Right lobe of liver (tissue), 6 donors: ENCODE data around the gene MSRB1. TPM values are rescaled to one million over a fixed set of nuclear protein-coding genes. Genes with fewer than 3 reads are reported as not detected.

Experiments
- ATAC-seq, 4 donors: fragments of 200-7000 bp; cut with Tn5 transposase; one replicate each; pipeline ENCODE4 v1.9.1; 2020; ENCODE audit warnings: mild to moderate bottlenecking in 4 of 4, moderate library complexity in 4 of 4
- DNase-seq, 3 donors: peaks; one replicate each; pipeline ENCODE4 v3.0.0-alpha.2; 2020
- H3K27ac ChIP-seq, 3 donors: fragments of 200-600 bp; one replicate each; pipeline ENCODE4 v1.8.0; 2022
- H3K27me3 ChIP-seq, 2 donors: fragments of 200-600 bp; one replicate each; pipeline ENCODE4 v1.8.0; 2022
- H3K36me3 ChIP-seq, 4 donors: fragments of 200-600 bp; sonication (generic) in 1 of 4; one replicate each; pipeline versions ENCODE4 v1.5.1 to v1.8.0; 2017 to 2022; ENCODE audit warnings: control low read depth in 1 of 4
- H3K4me1 ChIP-seq, 4 donors: fragments of 200-600 bp; sonication (generic) in 1 of 4; one replicate each; pipeline versions ENCODE4 v1.5.1 to v1.8.0; 2017 to 2022; ENCODE audit warnings: control low read depth in 1 of 4
- H3K4me3 ChIP-seq, 3 donors: fragments of 200-600 bp; one replicate each; pipeline ENCODE4 v1.8.0; 2022
- H3K9me3 ChIP-seq, 4 donors: fragments of 200-600 bp; sonication (generic) in 1 of 4; one replicate each; pipeline versions ENCODE4 v1.5.1 to v1.8.0; 2017 to 2022; ENCODE audit warnings: control low read depth in 1 of 4
- POLR2A ChIP-seq: fragments of 450-650 bp; IDR thresholded peaks from one replicate; pipeline ENCODE4 v1.6.1; 2017; ENCODE audit warnings: antibody characterized with exemption, mild to moderate bottlenecking
- whole genome bisulfite sequencing: methylation state at CpG from one replicate; pipeline ENCODE4 v1.1.6; 2018; ENCODE audit warnings: low coverage, low lambda C conversion rate; ENCODE audit not compliant: insufficient coverage; ENCODE audit errors: missing lambda C conversion rate; 5-methylcytosine and 5-hydroxymethylcytosine counted together
- intact Hi-C, 2 donors: fragments of 100-400 bp; cut with DNase I; formaldehyde crosslinking; loops; one replicate each; pipeline versions ENCODE4 v1.11.2 to v1.14.1; 2022
- total RNA-seq, 6 experiments: library from RNA; depleted of rRNA in 2 of 6; stranded (reverse); fragments of >200 nt in 2 of 6; fragmentation: NEBNext Ultra II Directional in 3 of 6; extraction: Animal tissue kit (Norgen Biotek cat#: 25700) in 3 of 6; gene quantifications; one replicate each; pipeline versions ENCODE4 v1.1.0 to v1.2.4, GENCODE V29; 2016 to 2023
- TF ChIP-seq, protein P1 (sequence below), 4 donors: fragments of 200-600 bp in 3 of 4; fragments of 450-650 bp in 1 of 4; IDR thresholded peaks; one replicate each; pipeline versions ENCODE4 v1.5.1 to v1.8.0; 2016 to 2022; ENCODE audit warnings: antibody characterized with exemption in 4 of 4, mild to moderate bottlenecking in 2 of 4
- donor health status: DM: no; HTN: yes; CAD: no.
- donor health status: DM: no; HTN: no; CAD: no.
- donor health status: DM: no; HTN: no; CAD: no.
- donor health status: DM: no; HTN: yes; CAD: no.
- donor health status: DM: no; HTN: yes; CAD: no.

The MSRB1 gene
- total RNA-seq, 6 experiments from 2014 or later = 63.4 to 121 (median 98.5) TPM

DNA sequence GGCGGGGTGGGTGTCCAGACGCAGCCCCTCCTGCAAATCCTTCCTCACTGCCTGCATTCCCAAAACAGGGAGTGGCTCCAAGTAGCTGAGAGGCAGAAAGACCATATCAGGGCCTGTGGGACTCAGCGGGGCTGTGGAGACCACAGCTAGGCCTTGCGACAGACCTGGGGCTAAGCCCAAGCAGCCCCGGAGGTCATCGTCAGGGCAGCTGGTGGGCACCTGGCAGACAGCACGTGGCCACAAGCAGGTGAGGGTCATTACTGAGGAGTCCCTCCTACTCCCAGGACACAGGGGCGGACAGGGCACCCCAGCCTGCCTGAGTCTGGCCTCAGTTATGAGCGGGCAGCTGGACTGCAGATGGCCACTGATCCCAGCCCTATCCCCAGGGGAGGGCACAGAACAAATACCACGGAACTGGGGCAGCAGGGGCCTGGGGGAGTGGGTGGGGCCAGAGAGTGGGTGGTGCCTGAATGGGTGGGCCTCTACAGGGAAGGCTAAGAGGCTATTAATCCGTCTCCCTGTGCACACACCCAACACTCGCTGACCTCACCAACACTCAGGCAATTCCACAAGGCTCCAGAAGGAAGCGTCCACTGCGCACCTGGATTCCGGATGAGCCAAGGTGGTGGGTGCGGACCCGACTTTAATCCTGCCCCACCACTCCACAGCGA, 33.3 kb downstream of the MSRB1 start:
- Histone ChIP-seq H3K4me3 (no peak overlapping the region), H3K27ac (no peak overlapping the region), H3K36me3 (no peaks in the 10 kb centered on the region), H3K27me3 (no peaks in the 10 kb centered on the region), H3K4me1 (no peaks in the 10 kb centered on the region), H3K9me3 (no peaks in the 10 kb centered on the region)
- DNase-seq (no peak), ATAC-seq (no peak)
- WGBS = 61% methylated on average over 4 of the region's 18 CpGs
- TF ChIP-seq POLR2A = no peak
- TF ChIP-seq, protein P1, sequence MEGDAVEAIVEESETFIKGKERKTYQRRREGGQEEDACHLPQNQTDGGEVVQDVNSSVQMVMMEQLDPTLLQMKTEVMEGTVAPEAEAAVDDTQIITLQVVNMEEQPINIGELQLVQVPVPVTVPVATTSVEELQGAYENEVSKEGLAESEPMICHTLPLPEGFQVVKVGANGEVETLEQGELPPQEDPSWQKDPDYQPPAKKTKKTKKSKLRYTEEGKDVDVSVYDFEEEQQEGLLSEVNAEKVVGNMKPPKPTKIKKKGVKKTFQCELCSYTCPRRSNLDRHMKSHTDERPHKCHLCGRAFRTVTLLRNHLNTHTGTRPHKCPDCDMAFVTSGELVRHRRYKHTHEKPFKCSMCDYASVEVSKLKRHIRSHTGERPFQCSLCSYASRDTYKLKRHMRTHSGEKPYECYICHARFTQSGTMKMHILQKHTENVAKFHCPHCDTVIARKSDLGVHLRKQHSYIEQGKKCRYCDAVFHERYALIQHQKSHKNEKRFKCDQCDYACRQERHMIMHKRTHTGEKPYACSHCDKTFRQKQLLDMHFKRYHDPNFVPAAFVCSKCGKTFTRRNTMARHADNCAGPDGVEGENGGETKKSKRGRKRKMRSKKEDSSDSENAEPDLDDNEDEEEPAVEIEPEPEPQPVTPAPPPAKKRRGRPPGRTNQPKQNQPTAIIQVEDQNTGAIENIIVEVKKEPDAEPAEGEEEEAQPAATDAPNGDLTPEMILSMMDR (IDR thresholded peaks at IDR 0.05) = no peak
- intact Hi-C loops = no loop called here

DNA sequence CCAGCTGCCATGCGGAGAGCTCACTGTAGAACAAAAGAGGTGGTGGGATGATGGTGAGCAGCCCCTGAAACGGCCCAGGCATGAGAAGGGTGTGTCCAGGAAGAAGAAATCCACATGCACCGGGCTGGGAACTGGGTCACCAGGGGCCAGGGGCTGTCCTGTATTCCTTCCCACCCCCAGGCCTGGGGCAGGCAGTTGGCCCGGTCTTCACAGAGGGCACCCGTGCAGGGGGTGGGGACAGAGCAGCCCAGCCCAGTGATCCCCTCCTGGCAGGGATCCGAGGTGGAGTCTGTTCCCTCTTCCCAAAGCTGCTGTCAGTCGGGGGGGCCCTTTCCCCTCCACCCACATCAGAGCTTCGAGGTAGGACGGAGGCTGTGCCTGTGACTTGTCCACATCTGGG, 34.0 kb downstream of the MSRB1 start:
- Histone ChIP-seq H3K9me3 (no peaks in the 10 kb centered on the region), H3K27ac (no peak overlapping the region), H3K27me3 (no peaks in the 10 kb centered on the region), H3K4me1 (no peaks in the 10 kb centered on the region), H3K36me3 (no peaks in the 10 kb centered on the region), H3K4me3 (no peak overlapping the region)
- TF ChIP-seq, protein P1 (IDR thresholded peaks at IDR 0.05) = no peak
- no peak for TF ChIP-seq POLR2A
- 0% methylated on average over 1 of the region's 9 CpGs for WGBS
- ATAC-seq = no peak
- intact Hi-C loops = no loop called here
- DNase-seq = no peak

DNA sequence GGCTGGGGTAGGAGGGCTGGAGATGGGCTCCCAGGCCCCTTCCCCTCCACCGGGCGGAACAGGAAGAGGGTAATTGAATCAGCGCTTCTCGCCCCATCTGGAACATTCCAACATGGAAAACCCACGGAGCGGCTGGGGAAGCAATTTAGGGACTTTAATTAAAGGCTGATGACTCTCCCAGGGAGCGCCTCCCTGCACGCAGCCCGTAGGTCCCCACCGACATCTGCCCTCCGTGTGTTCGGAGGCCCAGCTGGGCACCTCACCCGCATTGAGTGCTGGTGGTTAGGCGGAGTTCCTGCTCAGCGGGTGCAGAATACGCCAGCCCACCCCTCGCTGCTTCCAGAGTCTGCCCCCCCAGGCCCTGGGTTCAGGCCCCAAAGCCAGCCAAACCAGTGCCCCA, 34.8 kb downstream of the MSRB1 start:
- Histone ChIP-seq H3K36me3 (no peaks in the 10 kb centered on the region), H3K4me1 (no peaks in the 10 kb centered on the region), H3K4me3 (no peak overlapping the region), H3K27ac (no peak overlapping the region), H3K27me3 (no peaks in the 10 kb centered on the region), H3K9me3 (no peaks in the 10 kb centered on the region)
- no peak for TF ChIP-seq POLR2A
- TF ChIP-seq, protein P1 (IDR thresholded peaks at IDR 0.05) = no peak
- 52% methylated on average over 16 of the region's 17 CpGs for WGBS
- DNase-seq (no peak), ATAC-seq (no peak)
- intact Hi-C loops = no loop called here

DNA sequence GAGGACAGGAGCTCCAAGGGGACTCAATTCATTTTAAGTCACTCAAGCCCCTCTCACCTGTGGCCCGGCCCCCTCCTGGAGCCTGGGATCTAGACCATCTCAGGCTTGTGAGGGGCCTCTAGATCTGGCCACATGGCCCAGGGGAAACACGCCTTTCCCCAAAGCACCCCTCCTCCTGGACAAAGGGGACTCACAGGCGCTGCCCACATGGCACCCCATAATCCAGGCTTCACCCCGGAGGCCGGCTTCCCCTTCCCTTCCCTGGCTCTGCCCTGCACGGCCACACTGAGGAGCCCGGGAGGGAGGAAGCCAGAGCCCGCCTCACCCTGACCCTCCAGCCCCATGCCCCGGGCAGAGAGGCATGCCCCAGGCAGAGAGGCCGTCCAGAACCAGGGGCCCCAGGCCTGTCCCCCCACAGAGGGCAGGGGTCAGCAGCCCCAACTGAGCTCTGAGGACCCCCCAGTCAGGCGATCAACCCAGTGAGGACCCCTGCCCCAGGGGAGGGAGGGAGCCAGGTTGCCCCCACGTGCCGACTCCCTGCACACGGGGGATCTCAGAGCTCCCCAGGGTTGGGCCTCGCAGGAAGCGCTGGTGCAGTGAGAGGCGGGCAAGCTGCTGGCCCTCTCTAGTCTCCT, 35.7 kb downstream of the MSRB1 start:
- no peak overlapping the region for H3K4me3 ChIP-seq
- intact Hi-C loops = no loop called here
- H3K27me3 ChIP-seq = no peaks in the 10 kb centered on the region
- no peak for TF ChIP-seq POLR2A
- TF ChIP-seq, protein P1 (IDR thresholded peaks at IDR 0.05) = no peak
- H3K36me3 ChIP-seq = no peaks in the 10 kb centered on the region
- H3K4me1 ChIP-seq = no peaks in the 10 kb centered on the region
- no peak overlapping the region for H3K27ac ChIP-seq
- WGBS = no CpG with 5 or more reads among the region's 17 CpGs
- no peaks in the 10 kb centered on the region for H3K9me3 ChIP-seq
- ATAC-seq (no peak), DNase-seq (no peak)
